CD4-positive, alpha-beta T cell treated with Interleukin-2 at 100 ng/mL for 4 hours (primary cell): ENCODE results near the gene RAB14.

Experiments
- DNase-seq: peaks from one replicate; pipeline ENCODE4 v3.0.0-alpha.2; 2020; ENCODE audit warnings: low spot score

Gene RAB14

GRCh38 chr9:121219530-121219929 lies 17.9 kb upstream of the RAB14 start:
- no peak for DNase-seq

DNA sequence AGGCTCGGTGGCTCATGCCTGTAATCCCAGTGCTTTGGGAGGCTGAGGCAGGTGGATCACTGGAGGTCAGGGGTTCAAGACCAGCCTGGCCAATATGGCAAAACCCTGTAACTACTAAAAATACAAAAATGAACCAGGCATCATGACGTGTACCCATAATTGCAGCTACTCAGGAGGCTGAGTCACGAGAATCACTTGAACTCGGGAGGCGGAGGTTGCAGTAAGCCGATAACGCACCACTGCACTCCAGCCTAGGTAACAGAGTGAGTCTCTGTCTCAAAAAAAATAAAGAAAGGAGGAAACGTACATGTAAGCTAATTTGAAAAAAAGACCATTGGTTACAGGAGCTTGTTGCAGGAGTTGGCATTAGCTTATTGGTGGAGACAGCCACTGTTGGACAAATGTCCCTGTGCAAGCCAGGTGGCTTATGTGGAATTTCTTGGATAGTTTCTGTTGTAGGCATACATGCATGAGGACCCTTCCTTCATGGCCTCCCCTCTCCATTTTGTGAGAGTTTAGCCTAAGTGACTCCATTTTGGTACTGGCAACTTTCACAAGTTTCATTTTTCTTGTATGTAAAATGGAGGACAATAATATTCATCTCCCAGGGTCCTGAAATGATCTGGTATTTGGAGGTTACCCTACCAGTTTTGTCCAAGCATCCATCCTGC lies 16.8 kb upstream of the RAB14 start:
- DNase-seq: no peak

DNA sequence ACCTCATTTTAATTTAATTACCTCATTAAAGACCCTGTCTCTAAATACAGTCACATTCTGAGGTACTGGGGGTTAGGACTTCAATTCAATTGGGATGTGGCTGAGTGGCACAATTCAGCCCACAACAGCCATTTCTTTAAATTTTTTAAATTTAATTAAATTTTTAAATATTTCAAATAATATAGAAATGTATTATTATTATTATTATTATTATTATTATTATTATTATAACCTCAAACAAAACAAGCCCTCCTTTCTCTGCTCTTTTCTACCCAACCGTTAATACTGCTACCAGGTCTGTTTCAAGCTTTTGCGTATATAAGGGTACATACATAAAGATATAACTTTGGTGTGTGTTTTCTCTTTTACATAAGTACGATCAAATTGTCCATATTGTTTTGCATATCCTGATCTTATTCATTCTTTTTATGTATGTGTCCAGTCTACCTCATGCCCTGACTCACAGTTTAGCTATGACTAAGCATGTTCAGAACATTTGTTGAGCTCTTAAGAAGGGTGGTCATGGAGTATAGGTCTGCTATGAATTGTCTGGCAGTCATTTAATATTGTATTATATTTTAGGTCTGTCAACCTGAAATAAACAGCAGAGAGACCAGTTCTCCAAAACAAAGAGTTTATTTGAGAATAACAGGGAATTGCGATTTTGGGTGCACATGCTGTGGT lies 16.1 kb upstream of the RAB14 start:
- DNase-seq: no peak

DNA sequence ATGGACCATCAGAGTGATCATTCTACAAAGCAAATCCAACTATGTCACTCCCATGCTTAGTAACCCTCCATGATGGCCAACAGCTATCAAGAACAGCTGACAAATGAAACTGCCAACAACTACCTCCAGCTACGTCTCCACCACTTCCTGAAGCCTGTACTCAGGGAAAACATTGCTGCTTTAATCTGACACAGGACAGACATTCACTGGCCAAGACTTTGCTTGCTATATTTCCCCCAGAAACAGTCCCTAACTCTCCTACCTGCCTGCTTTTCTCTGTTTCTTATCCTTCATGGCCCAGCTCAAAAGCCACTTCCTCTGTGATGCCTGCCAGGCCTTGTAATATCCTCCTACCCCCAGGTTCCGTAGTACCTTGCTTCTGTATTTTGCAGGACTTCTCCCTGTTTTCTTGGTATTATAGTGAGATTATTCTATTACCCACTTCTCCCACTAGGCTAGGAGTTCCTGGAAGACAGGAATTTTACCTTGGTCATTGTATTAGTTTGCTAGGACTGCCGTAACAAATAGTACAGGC lies 14.7 kb upstream of the RAB14 start:
- DNase-seq: no peak

DNA sequence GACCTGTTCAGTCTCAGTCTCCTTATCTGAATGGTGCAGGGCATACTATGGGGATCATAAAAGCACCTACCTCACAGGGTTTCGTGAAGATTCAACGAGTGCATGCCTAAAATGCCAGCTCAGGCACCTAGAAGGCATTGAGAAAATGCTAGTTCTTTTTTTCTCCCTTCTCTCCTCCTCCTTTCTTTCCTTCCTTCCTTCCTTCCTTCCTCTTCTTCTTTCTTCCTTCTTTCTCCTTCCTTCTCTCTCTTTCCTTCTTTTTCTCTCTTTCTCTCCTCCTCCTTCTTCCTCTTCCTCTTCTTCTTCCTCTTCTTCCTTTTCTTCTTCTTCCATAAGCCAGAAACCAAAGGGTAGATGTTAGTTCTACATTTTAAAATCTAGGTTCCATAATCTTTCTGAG lies 12.3 kb upstream of the RAB14 start:
- no peak for DNase-seq

DNA sequence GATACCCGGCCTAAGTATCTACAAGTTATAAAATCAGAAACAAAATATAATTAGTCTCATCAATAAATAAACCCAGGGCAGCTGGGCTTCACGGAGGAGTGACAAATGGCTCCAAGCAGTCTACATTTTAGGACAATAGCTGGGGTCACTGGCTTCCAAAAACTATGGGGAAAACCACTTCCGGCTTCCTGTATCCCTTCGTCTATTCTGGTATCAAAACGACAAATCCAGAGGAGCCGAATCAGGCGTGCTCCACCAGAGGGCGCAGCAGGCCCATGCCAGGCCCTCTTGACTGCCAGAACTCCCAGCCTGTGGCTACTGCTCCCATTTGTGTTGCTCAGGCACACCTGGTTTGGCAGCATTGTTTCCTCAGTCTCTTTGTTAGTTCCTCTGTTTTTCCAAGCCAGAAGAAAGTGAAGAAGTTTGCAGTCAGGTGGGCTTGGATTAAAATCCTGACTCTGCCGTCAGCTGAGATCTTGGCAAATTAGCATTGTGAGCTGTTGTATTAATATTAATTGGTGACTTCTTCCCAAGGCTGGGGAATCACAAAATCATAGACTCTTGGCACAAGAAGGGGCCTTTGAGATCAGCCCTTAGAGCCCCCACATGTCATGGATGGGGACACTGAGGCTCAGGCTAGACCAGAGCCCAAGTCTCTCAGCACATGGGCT lies 11.6 kb upstream of the RAB14 start:
- DNase-seq: peak; percentile 62

- DNase-seq: no peak
Measured at GRCh38 chr9:121210536-121210935, 8.9 kb upstream of the RAB14 start.

DNA sequence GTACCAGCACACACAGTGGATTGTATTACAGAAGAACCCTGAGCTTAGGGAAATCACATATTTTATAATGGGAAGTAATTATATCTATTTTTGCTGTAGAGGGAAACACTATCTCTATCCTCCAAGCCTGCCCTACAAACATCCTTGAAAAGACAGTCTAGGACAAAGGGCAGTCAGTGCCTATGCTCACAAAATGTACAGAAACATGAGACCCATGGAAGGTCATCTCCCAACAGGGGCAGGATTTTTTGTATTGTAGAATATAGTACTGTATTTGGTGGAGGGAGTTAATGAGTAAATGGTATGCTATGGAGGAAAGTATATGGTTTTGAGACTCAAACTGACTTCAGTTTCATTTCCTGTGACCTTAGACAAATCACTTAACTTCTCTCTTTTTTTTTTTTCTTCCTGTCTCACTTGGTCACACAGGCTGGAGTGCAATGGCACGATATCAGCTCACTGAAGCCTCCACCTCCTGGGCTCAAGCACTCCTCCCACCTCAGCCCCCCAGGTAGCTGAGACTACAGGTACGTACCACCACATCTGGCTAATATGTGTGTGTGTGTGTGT lies 5.8 kb upstream of the RAB14 start:
- no peak for DNase-seq

- no peak for DNase-seq
Measured at GRCh38 chr9:121206516-121207370, 5.1 kb upstream of the RAB14 start.

GRCh38 chr9:121204611-121205010 lies 2.9 kb upstream of the RAB14 start:
- no peak for DNase-seq

GRCh38 chr9:121204121-121204520 lies 2.5 kb upstream of the RAB14 start:
- no peak for DNase-seq

DNA sequence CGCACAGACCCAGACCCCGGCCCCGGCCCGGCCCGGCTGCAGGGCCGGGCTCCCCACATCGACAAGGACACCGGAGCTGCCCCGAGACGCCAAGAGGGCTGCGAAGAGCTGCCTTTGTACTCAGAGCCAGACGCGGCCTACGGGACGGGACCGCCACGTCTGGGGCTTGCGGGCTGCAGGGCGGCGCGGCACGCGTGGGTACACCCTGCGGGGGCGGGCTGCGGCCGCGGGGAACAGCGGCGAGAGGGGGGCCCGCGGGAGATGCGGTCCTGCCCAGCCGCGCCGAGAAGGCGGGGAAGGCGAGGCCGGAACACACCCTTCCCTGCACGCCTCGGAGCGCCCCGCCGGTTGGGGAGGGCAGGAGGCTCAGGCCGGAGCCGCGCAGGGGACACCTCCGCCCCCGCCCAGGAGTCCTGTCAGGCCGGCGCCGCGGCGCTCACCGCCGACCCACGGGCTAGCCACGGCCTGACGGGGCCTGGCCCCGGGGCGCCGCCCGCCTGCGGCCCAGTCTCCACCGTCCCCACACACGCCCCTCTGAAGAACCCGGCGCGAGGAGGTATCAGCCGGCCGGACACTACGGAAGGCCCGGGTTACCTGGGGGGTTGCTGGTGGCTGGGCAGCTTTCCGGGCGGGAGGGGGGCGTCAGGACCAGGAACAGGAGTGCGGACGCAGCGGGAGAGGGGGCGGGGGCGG lies 478 bp downstream of the RAB14 start:
- peak; percentile 37 for DNase-seq

GRCh38 chr9:121200356-121200755 lies 1.3 kb downstream of the RAB14 start:
- no peak for DNase-seq

- DNase-seq: no peak
Measured at GRCh38 chr9:121199921-121200320, 1.7 kb downstream of the RAB14 start.

DNA sequence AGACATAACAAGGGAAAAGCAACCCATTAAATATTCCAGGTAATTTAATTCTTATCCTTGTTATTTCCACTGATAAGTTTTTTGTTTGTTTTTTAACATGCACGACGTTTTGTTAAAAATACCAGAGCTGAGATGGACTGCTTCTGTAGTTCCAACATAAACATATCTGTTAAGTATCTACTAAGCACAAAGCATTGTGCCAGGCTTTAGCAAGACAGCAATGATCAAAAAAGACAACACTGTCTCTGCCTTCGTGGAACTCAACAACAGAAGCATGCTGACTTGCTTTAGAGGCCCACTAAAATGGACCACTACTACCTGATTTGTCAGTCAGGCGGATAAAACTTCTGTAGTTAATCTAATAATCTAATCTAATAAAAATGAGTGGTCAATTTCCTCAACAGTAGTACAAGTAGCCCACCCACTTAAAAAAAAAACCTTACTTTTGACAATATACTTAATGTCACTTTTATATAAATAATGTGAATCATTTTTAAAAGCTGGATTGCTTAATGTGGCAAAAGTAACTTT lies 3.1 kb downstream of the RAB14 start:
- no peak for DNase-seq

GRCh38 chr9:121197132-121197531 lies 4.5 kb downstream of the RAB14 start:
- no peak for DNase-seq

DNA sequence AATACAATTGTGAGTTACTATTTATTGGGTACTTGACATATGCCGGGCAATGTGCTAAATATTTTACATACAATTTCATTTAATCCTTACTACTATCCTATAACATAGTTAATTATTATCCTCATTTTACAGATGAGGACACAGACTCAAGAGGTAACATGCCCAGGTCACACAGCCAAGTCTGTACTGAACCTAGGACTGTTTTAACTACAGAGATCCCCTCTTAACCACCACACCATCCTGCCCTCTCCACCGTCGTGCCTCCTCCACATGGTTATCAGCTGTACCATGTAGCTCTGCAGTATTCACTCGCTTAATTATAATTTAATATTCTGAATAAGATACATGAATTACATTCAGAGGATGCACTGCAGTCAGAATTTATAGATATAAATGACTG lies 5.3 kb downstream of the RAB14 start:
- no peak for DNase-seq

GRCh38 chr9:121194730-121195129 lies 6.9 kb downstream of the RAB14 start:
- no peak for DNase-seq

DNA sequence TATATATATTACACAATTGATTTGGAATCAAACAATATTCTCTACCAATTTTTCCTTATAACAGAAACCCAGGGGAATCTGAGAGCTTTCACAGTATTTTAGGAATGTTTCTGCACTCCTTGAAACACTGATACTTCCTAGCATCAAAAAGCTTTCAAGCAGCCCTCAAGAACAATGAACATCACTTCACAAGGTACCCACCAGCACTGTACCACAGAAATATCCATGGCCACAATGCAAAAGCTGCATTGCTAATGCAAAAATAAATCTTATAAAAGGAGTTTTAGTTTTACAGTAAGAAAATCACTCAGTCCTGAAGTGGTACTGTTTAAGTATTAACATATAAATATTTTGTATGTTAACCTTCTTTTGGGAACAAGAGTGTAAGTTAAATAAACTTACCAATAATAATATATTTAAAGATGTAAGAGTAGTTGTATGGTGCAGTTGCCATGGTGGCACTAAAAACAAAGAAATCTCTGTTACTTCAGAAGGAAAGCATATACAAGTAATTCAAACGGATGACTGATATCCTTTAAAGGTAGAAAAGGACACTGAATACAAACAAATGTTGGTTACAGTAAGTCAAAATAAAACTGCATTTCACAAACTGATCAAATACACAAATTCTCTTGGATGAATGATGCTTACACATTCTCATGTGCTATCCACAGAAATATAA lies 8.6 kb downstream of the RAB14 start:
- peak; percentile 23 for DNase-seq

- DNase-seq: no peak
Measured at GRCh38 chr9:121192518-121192917, 9.2 kb downstream of the RAB14 start.
